OCI-LY1 (cell line): ENCODE measurements around the gene KDM6B.

Experiments
- EZH2 ChIP-seq: fragments of 200-600 bp; sonication (generic), shearing (Covaris generic); IDR thresholded peaks from 2 replicates; pipeline ENCODE4 v1.8.0; 2017; ENCODE audit warnings: borderline replicate concordance, mixed run types, mild to moderate bottlenecking, antibody characterized with exemption, low read length, moderate library complexity, mixed read lengths
- TF ChIP-seq, protein P1 (sequence below): fragments of 200-600 bp; sonication (generic), shearing (Covaris generic); IDR thresholded peaks from 2 replicates; pipeline ENCODE4 v1.5.1; 2017; ENCODE audit warnings: mild to moderate bottlenecking, antibody characterized with exemption, low read length, moderate library complexity, mixed read lengths

DNA sequence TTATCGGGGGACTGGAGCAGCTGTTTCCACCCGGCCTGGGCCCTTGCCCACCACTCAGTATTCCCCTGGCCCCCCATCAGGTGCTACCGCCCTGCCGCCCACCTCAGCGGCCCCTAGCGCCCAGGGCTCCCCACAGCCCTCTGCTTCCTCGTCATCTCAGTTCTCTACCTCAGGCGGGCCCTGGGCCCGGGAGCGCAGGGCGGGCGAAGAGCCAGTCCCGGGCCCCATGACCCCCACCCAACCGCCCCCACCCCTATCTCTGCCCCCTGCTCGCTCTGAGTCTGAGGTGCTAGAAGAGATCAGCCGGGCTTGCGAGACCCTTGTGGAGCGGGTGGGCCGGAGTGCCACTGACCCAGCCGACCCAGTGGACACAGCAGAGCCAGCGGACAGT lies 14.7 kb downstream of the KDM6B start:
- TF ChIP-seq, protein P1, sequence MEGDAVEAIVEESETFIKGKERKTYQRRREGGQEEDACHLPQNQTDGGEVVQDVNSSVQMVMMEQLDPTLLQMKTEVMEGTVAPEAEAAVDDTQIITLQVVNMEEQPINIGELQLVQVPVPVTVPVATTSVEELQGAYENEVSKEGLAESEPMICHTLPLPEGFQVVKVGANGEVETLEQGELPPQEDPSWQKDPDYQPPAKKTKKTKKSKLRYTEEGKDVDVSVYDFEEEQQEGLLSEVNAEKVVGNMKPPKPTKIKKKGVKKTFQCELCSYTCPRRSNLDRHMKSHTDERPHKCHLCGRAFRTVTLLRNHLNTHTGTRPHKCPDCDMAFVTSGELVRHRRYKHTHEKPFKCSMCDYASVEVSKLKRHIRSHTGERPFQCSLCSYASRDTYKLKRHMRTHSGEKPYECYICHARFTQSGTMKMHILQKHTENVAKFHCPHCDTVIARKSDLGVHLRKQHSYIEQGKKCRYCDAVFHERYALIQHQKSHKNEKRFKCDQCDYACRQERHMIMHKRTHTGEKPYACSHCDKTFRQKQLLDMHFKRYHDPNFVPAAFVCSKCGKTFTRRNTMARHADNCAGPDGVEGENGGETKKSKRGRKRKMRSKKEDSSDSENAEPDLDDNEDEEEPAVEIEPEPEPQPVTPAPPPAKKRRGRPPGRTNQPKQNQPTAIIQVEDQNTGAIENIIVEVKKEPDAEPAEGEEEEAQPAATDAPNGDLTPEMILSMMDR, result no peak
- TF ChIP-seq EZH2, result no peak
